C1 segment of cervical spinal cord (tissue), 14 donors: Measurements from ENCODE around the gene OSBPL5.

Experiments used
- DNase-seq, 14 donors: peaks; one replicate each; lab custom pipeline; 2025; lab: John Stamatoyannopoulos, UW

OSBPL5 gene

DNA sequence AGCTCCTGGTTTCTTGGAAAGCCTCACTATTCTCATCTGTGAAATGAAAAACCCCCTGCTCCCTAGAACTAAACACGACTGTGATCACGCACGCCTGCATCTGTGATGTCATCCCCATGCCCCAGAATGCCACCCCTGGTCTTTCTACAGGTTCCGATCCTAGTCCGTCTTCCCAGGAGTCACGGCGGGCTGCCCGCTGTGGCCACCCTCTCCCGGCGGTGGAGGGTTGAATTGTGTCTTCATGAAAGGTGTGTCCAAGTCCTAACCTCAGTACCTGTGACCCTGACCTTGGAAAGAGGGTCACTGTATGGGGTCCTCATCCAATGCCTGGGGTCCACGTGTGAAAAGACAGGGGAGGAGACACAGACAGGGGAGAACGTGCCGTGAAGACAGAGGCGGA is 14.4 kb downstream of the OSBPL5 start:
- DNase-seq = no peak

DNA sequence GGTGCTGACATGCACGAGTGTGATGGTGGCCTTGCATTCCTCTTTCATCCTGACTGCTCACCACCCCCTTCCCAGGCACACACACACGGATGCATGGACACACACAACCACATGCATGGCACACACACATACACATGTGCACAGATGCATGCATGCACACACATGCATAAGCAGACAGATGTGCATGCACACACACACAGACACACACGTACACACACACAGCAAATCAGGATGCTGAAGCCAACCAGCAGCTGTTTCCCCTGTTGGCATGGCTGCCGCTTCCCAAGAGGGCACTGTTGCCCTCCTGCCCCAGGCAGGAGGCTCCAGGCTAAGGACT is 15.3 kb downstream of the OSBPL5 start:
- DNase-seq = no peak

DNA sequence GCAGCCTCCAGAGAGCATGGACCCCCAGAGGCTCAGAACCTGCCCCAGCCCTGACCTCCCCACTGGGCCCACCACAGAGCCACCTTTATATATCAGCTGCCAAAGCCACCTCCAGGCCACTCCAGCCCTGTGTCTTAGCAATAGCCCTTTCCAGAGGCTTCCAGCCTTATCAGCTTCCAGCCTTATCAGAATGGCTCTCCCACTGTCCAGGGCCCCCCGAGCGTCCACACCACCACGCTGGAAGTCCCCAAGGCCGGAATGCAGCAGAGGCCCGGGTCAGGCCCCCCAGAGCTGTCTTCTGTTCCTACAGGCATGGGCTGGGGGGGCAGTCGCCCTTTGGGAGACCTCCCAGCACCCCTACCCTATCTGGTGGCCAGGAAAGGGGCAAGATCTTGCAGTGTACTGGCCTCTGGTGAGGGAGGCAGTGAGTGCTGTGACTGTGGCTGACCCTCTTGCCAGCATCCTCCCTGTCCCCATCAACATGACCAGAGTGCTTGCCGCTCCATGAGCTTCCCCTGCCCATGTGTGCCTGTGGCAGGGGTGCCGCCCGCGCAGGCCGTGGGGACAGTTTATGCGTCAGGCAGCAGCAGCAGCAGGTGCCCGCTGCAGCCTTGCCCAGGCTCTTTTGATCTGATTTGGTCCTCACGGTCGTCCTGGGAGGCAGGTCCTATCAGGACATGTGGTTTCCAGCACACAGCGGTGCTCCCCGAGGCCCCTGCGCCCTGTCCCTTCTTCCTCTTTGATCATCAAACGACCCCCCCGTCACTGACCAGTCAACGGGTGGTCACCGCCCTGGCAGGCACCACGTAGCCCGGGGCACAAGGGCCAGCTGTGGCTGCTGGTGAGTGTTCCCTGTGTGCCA is 15.9 kb downstream of the OSBPL5 start:
- no peak for DNase-seq

- no peak for DNase-seq
Measured at GRCh38 chr11:3148255-3148989, 16.7 kb downstream of the OSBPL5 start.

GRCh38 chr11:3147626-3148025 is 17.5 kb downstream of the OSBPL5 start:
- DNase-seq = no peak

- DNase-seq = peak in 5 of 14 donors; percentile 17 to 73 (median 38)
Measured at GRCh38 chr11:3147257-3147619, 17.9 kb downstream of the OSBPL5 start.

DNA sequence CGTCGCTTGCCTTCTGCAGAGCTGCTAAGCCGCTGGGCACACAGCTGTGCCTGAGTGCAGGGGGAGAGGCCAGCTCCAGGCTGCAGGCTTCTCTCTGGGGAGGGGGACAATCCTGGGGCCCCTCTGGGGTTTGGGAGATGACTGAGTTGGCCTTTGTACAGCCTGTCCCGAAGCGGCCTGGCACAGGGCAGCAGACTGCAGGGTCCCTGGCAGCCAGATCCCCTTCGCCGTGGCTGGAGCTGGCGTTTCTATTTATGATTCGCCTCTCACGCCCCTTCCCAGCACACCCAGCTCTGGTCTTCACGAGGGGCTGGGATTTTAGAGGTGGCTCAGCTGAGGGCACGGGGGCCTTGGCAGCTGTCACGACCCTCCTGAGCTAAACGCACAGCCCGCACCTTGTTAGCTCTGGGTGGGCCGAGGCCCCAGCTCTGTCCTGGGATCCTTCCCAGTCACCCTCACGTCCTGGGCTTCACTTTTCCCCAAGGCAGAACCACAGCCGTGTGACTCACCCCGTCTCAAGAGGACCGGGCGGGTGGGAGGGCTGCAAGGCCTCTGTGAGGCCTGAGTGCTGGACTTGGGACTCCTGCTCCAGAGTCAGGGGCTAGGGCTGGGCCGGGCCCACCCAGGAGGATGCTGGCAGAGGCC is 18.4 kb downstream of the OSBPL5 start:
- DNase-seq = peak in 1 of 14 donors; percentile 73

DNA sequence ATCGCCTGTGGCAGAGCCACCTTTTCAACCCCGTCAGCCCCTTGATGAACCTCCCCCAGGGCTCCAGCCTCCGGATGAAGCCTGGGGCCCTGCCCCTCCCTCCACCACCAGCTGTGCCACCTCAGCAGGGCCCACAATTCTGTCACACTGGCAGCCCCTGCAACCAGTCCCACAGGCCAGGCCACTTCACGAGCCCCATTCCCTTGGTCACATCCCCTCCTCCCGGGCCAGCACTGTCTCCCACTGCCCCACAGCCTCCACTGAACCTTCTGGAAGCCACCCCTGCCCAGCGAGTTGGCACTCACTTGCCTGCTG is 19.9 kb downstream of the OSBPL5 start:
- DNase-seq = no peak

GRCh38 chr11:3144296-3145205 is 20.6 kb downstream of the OSBPL5 start:
- DNase-seq = no peak

DNA sequence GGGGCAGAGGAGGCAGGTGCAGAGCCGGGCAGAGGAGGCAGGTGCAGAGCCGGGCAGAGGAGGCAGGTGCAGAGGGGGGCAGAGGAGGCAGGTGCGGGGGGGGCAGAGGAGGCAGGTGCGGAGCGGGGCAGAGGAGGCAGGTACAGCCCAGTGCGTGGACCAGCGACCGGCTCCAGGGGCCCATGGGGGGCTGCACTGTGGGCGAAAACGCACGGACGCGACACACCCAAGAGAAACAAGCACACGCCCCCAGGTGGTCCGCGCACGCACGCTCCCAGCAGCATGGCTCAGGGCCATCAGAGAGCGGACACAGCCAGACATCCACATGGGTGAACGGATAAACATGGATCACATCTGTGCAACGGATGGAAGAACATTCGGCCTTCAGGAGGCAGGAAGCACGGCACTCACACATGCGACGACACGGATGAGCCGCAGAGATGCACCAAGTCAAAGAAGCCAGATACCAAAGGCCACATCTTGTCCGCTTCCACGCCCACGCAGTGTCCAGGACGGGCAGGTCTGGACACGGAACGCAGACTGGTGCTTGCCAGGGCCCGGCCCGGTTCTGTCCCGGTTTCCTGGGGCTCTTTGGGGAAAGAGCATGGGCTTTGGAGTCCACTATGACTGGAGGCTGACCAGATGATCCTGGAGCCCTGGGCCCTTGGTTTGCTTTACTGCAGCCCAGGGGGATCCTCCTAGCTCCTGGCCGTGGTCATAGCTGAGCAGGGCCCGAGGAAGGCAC is 21.8 kb downstream of the OSBPL5 start:
- DNase-seq = no peak

GRCh38 chr11:3140291-3140603 is 24.9 kb downstream of the OSBPL5 start:
- no peak for DNase-seq

GRCh38 chr11:3139481-3140290 is 25.4 kb downstream of the OSBPL5 start:
- DNase-seq = no peak

GRCh38 chr11:3139086-3139440 is 26.0 kb downstream of the OSBPL5 start:
- DNase-seq = no peak

- no peak for DNase-seq
Measured at GRCh38 chr11:3138178-3139085, 26.7 kb downstream of the OSBPL5 start.

DNA sequence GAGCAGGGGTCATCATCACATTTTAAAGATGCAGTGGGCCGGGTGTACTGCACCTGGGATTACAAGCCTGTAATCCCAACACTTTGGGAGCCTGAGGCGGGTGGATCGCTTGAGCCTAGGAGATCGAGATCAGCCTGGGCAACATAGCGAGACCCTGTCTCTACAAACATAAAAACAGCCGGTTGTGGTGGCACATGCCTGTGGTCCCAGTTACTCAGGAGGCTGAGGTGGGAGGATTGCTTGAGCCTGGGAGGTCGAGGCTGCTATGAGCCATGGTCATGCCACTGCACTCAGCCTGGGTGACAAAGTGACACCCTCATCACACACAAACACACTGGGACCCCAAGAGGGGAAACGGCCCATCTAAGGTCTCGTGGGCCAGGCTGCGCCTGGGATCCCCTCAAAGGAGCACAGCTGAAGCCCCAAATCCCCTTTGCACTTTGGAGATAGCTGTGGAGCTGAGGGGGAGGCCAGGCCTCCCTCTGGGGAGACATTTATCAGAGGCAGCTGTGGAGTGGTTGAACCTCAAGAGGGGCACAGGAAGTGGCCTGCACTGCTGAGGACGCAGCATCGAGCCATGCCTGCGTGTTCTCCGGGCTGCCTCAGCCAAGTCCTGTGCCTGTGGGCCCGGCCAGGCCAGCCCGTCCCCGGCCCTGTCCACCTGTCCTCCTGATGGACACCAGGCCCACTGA is 27.5 kb downstream of the OSBPL5 start:
- DNase-seq = no peak

GRCh38 chr11:3136546-3137455 is 28.3 kb downstream of the OSBPL5 start:
- DNase-seq = no peak
